ENCODE data around the gene MECP2.

DNA sequence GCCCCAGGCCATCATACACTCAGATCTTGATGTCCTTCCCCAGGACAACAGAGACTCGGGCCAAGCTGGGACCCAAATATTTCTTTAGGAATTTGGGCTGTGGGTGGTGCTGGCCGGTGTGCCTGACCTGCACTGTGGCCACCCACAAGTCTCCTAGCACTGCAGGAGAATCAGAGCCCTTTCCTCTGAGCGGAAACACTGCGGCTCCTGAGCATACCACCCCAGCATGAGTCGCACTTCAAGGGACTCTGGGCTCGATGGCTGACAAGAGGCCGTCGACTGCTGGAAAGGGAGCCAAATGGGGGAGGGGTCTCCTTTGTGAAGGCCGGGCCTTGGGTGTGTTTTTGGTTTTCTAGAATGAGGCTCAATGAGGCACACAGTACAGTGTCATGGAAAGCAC lies 64.9 kb downstream of the MECP2 start:
- TF ChIP-seq POLR2AphosphoS5 (IDR thresholded peaks at IDR 0.05; ENCODE audit: borderline replicate concordance, low read depth, low read length), result no peak
- TF ChIP-seq EZH2 (IDR thresholded peaks at IDR 0.05), result no peak
- no peak for TF ChIP-seq FOXP2 (optimal IDR thresholded peaks at IDR 0.05; ENCODE audit: control extremely low read depth, extremely low read length, insufficient read depth)

Data from SK-N-MC (cell line).